Fibroblast of lung (primary cell): Measurements from ENCODE around the gene UPF1. TPM values are rescaled to one million over a fixed set of nuclear protein-coding genes. Genes with fewer than 3 reads are reported as not detected.

Source experiments
- DNase-seq, 2 donors: peaks; one replicate each; pipeline versions ENCODE4 v3.0.0 to v3.0.0-alpha.2; 2010; ENCODE audit warnings: low read depth in 2 of 2
- H2AFZ ChIP-seq: 2 replicates; pipeline ENCODE4 v1.5.1; 2012; ENCODE audit warnings: low read length, control low read depth, inconsistent platforms
- H3K27ac ChIP-seq: 2 replicates; pipeline ENCODE4 v1.5.1; 2011; ENCODE audit warnings: low read length, control low read depth; ENCODE audit not compliant: insufficient read depth
- H3K27me3 ChIP-seq: 2 replicates; pipeline ENCODE4 v1.5.1; 2011; ENCODE audit warnings: mild to moderate bottlenecking, low read length; ENCODE audit not compliant: control insufficient read depth, insufficient read depth
- H3K36me3 ChIP-seq: 2 replicates; pipeline ENCODE4 v1.5.1; 2011; ENCODE audit warnings: low read length; ENCODE audit not compliant: control insufficient read depth, insufficient read depth
- H3K4me1 ChIP-seq: 2 replicates; pipeline ENCODE4 v1.5.1; 2011; ENCODE audit warnings: low read length; ENCODE audit not compliant: control insufficient read depth, insufficient read depth; ENCODE audit errors: extremely low read depth
- H3K4me2 ChIP-seq: 2 replicates; pipeline ENCODE4 v1.5.1; 2011; ENCODE audit warnings: low read length, control low read depth; ENCODE audit not compliant: insufficient read depth; ENCODE audit errors: extremely low read depth
- H3K4me3 ChIP-seq, 4 experiments: fragments of 200-600 bp in 1 of 4; sonication (generic) in 1 of 4; replicated peaks in 1 of 4; 2 replicates each; pipeline ENCODE4 v1.5.1; 2011 to 2016; ENCODE audit warnings: low read length in 4 of 4, low read depth in 3 of 4, mild to moderate bottlenecking in 3 of 4, control low read depth in 2 of 4, inconsistent platforms in 1 of 4, mixed read lengths in 1 of 4; ENCODE audit not compliant: insufficient read depth in 1 of 4; ENCODE audit errors: control extremely low read depth in 1 of 4
- H3K79me2 ChIP-seq: 2 replicates; pipeline ENCODE4 v1.5.1; 2012; ENCODE audit warnings: mild to moderate bottlenecking, low read length, inconsistent platforms; ENCODE audit not compliant: control insufficient read depth, insufficient read depth
- H3K9ac ChIP-seq: 2 replicates; pipeline ENCODE4 v1.5.1; 2011; ENCODE audit warnings: mild to moderate bottlenecking, low read length, control low read depth; ENCODE audit not compliant: insufficient read depth
- H3K9me3 ChIP-seq: 2 replicates; pipeline ENCODE4 v1.5.1; 2012; ENCODE audit warnings: low read depth, low read length; ENCODE audit not compliant: control insufficient read depth, insufficient read depth
- H4K20me1 ChIP-seq: 2 replicates; pipeline ENCODE4 v1.5.1; 2011; ENCODE audit warnings: low read length; ENCODE audit not compliant: control insufficient read depth, insufficient read depth; ENCODE audit errors: extremely low read depth
- CTCF ChIP-seq, 2 donors: IDR thresholded peaks in 1 of 2; conservative IDR thresholded peaks in 1 of 2; 1 replicate in 1 of 2; 2 replicates in 1 of 2; pipeline ENCODE4 v1.5.1; 2011 to 2012; ENCODE audit warnings: low read length in 2 of 2, control low read depth in 1 of 2, inconsistent platforms in 1 of 2, low read depth in 1 of 2, mild to moderate bottlenecking in 1 of 2
- EZH2 ChIP-seq: IDR thresholded peaks from 2 replicates; pipeline ENCODE4 v1.5.1; 2012; ENCODE audit warnings: low read length, control low read depth, mild to moderate bottlenecking; ENCODE audit errors: missing control alignments
- polyA plus RNA-seq, 2 donors: library from polyadenylated mRNA; depleted of rRNA in 1 of 2; stranded (reverse) in 1 of 2; unstranded in 1 of 2; fragments of >200 nt; gene quantifications; 2 replicates each; pipeline ENCODE4 v1.2.1, GENCODE V29; 2011 to 2012; ENCODE audit warnings: missing spikeins in 1 of 2
- total RNA-seq: library from RNA; depleted of rRNA; stranded (reverse); fragments of >200 nt; gene quantifications from 2 replicates; pipeline ENCODE4 v1.2.1, GENCODE V29; 2014

The UPF1 gene
- total and polyA plus RNA-seq, 2 donors (not counting 1 experiment from before 2014, with no cell fraction given): 20.5 to 57.1 TPM

- Histone ChIP-seq H4K20me1 (no peaks in the 10 kb centered on the region), H3K9ac (no peak overlapping the region), H3K4me3 (no peak overlapping the region), H3K4me2 (no peak overlapping the region), H3K9me3 (no peaks in the 10 kb centered on the region), H3K36me3 (peaks cover 31% of the 10 kb centered on the region), H3K79me2 (no peaks in the 10 kb centered on the region), H3K27me3 (no peaks in the 10 kb centered on the region), H2AFZ (no peak overlapping the region), H3K27ac (no peak overlapping the region), H3K4me1 (no peaks in the 10 kb centered on the region)
- TF ChIP-seq EZH2: no peak
- peak; percentile 72 to 97 for TF ChIP-seq CTCF (conservative IDR thresholded peaks at IDR 0.05 in 1 of 2, IDR thresholded peaks at IDR 0.05 in 1 of 2; ENCODE audit: low read depth in 1 of 2, low read length in 2 of 2)
- peak; percentile 39 to 47 for DNase-seq
Observed at GRCh38 chr19:18865973-18866799, 34.4 kb downstream of the UPF1 start.

- Histone ChIP-seq H3K4me1 (no peaks in the 10 kb centered on the region), H3K9ac (no peak overlapping the region), H3K27ac (no peak overlapping the region), H3K4me2 (no peak overlapping the region), H3K4me3 (no peak overlapping the region), H2AFZ (no peak overlapping the region), H4K20me1 (no peaks in the 10 kb centered on the region), H3K36me3 (peaks cover 30% of the 10 kb centered on the region), H3K27me3 (no peaks in the 10 kb centered on the region), H3K9me3 (no peaks in the 10 kb centered on the region), H3K79me2 (no peaks in the 10 kb centered on the region)
- no peak for DNase-seq
- TF ChIP-seq CTCF (conservative IDR thresholded peaks at IDR 0.05 in 1 of 2, IDR thresholded peaks at IDR 0.05 in 1 of 2; ENCODE audit: low read depth in 1 of 2, low read length in 2 of 2) (no peak), EZH2 (no peak)
Observed at GRCh38 chr19:18866800-18867123, 35.0 kb downstream of the UPF1 start.

GRCh38 chr19:18867199-18867598 lies 35.4 kb downstream of the UPF1 start:
- TF ChIP-seq CTCF (conservative IDR thresholded peaks at IDR 0.05 in 1 of 2, IDR thresholded peaks at IDR 0.05 in 1 of 2; ENCODE audit: low read depth in 1 of 2, low read length in 2 of 2) (no peak), EZH2 (no peak)
- Histone ChIP-seq H3K9ac (no peak overlapping the region), H3K4me3 (no peak overlapping the region)

More at GRCh38 chr19:18867199-18867598, 35.4 kb downstream of the UPF1 start:
- Histone ChIP-seq H3K4me1 (no peaks in the 10 kb centered on the region), H4K20me1 (no peaks in the 10 kb centered on the region), H3K9me3 (no peaks in the 10 kb centered on the region), H3K27me3 (no peaks in the 10 kb centered on the region), H3K36me3 (peaks cover 27% of the 10 kb centered on the region), H3K4me2 (no peak overlapping the region), H3K79me2 (no peaks in the 10 kb centered on the region), H3K27ac (no peak overlapping the region), H2AFZ (no peak overlapping the region)
- DNase-seq: no peak
